Measurements from ENCODE around the gene ARPC4.

The ARPC4 gene

GRCh38 chr3:9808345-9809037 lies 15.6 kb downstream of the ARPC4 start:
- DNase-seq (ENCODE audit: low read depth): peak; percentile 32
- no peak overlapping the region for H3K4me3 ChIP-seq (replicated peaks; ENCODE audit: low read depth, low read length)
- TF ChIP-seq CTCF (IDR thresholded peaks at IDR 0.05; ENCODE audit: low read length, missing control alignments): peak; percentile 26

- peak overlapping the region; percentile 57 for H3K4me3 ChIP-seq (replicated peaks; ENCODE audit: low read depth, low read length)
- no peak for DNase-seq (ENCODE audit: low read depth)
- no peak for TF ChIP-seq CTCF (IDR thresholded peaks at IDR 0.05; ENCODE audit: low read length, missing control alignments)
Observed at GRCh38 chr3:9809239-9809614, 16.3 kb downstream of the ARPC4 start.

GRCh38 chr3:9809615-9810432 lies 16.9 kb downstream of the ARPC4 start, which contains the start of gene TTLL3:
Gene TTLL3, plus strand, starts transcription at chr3:9810262. Its CDS starts 400 bp downstream, at chr3:9810662.
- TF ChIP-seq CTCF (IDR thresholded peaks at IDR 0.05; ENCODE audit: low read length, missing control alignments): no peak
- H3K4me3 ChIP-seq (replicated peaks; ENCODE audit: low read depth, low read length): peak within 1 kb of the TSS; percentile 57
- DNase-seq (ENCODE audit: low read depth): peak; percentile 53

GRCh38 chr3:9810433-9810770 lies 17.5 kb downstream of the ARPC4 start:
- no peak for DNase-seq (ENCODE audit: low read depth)
- peak overlapping the region; percentile 57 for H3K4me3 ChIP-seq (replicated peaks; ENCODE audit: low read depth, low read length)
- TF ChIP-seq CTCF (IDR thresholded peaks at IDR 0.05; ENCODE audit: low read length, missing control alignments): no peak

GRCh38 chr3:9810846-9811245 lies 18.0 kb downstream of the ARPC4 start:
- TF ChIP-seq CTCF (IDR thresholded peaks at IDR 0.05; ENCODE audit: low read length, missing control alignments): no peak
- DNase-seq (ENCODE audit: low read depth): no peak
- H3K4me3 ChIP-seq (replicated peaks; ENCODE audit: low read depth, low read length): peak overlapping the region; percentile 57

- no peak overlapping the region for H3K4me3 ChIP-seq (replicated peaks; ENCODE audit: low read depth, low read length)
- no peak for DNase-seq (ENCODE audit: low read depth)
- no peak for TF ChIP-seq CTCF (IDR thresholded peaks at IDR 0.05; ENCODE audit: low read length, missing control alignments)
Observed at GRCh38 chr3:9812870-9813483, 20.1 kb downstream of the ARPC4 start.
